OCI-LY7 (cell line): ENCODE data around the gene ZNF518B. TPM values are rescaled to one million over a fixed set of nuclear protein-coding genes. Genes with fewer than 3 reads are reported as not detected.
"Not testable (repeated sequence)": the region's sequence is repeated elsewhere in the genome, so short reads cannot be mapped to it uniquely, and the experiment has no call there.

Experiments used
- BruUV-seq: library from RNA; stranded (reverse); fragments of 400-500 nt; replicated peaks from 2 replicates; lab custom pipeline; 2021; lab: Mats Ljungman, UMichigan
- CTCF ChIA-PET: fragments of 300-600 bp; sonication (Branson Sonifier 250); formaldehyde crosslinking; loops from one replicate; lab custom pipeline; 2022; ENCODE audit warnings: antibody characterized with exemption; ENCODE audit not compliant: unreplicated experiment; lab: Charles Lee
- POLR2A ChIA-PET: fragments of 300-600 bp; sonication (Branson Sonifier 250); formaldehyde crosslinking; loops from one replicate; lab custom pipeline; 2022; ENCODE audit warnings: antibody characterized with exemption; lab: Charles Lee
- DNase-seq: peaks from one replicate; pipeline ENCODE4 v3.0.0-alpha.2; 2015; ENCODE audit warnings: low spot score
- H2AFZ ChIP-seq: fragments of 200-600 bp; sonication (generic), shearing (Covaris generic); 2 replicates; pipeline ENCODE4 v1.6.1; 2014; ENCODE audit warnings: mild to moderate bottlenecking, antibody characterized with exemption, low read length, moderate library complexity
- H3K27ac ChIP-seq: fragments of 200-600 bp; sonication (generic); 2 replicates; pipeline ENCODE4 v1.5.1; 2014; ENCODE audit warnings: mixed run types, low read depth, mild to moderate bottlenecking, moderate library complexity, low read length, inconsistent platforms; ENCODE audit not compliant: poor library complexity, severe bottlenecking
- H3K36me3 ChIP-seq: fragments of 200-600 bp; sonication (generic); 2 replicates; pipeline ENCODE4 v1.6.1; 2014; ENCODE audit warnings: mild to moderate bottlenecking, antibody characterized with exemption, low read length, moderate library complexity, mixed read lengths; ENCODE audit not compliant: insufficient read depth
- H3K4me1 ChIP-seq: fragments of 200-600 bp; sonication (generic); 2 replicates; pipeline ENCODE4 v1.5.1; 2014; ENCODE audit warnings: mild to moderate bottlenecking, low read length; ENCODE audit not compliant: insufficient read depth, poor library complexity, severe bottlenecking
- H3K4me2 ChIP-seq: fragments of 200-600 bp; sonication (generic); 2 replicates; pipeline ENCODE4 v1.6.1; 2014; ENCODE audit warnings: mild to moderate bottlenecking, low read length
- H3K4me3 ChIP-seq: fragments of 200-600 bp; sonication (generic); 2 replicates; pipeline ENCODE4 v1.5.1; 2014; ENCODE audit warnings: mild to moderate bottlenecking, low read depth, low read length; ENCODE audit not compliant: poor library complexity, severe bottlenecking
- H3K79me2 ChIP-seq: fragments of 200-600 bp; sonication (generic); 2 replicates; pipeline ENCODE4 v1.6.1; 2016; ENCODE audit warnings: low read depth, mild to moderate bottlenecking, low read length, moderate library complexity, mixed read lengths; ENCODE audit not compliant: insufficient read depth
- H3K9me2 ChIP-seq: fragments of 200-600 bp; sonication (generic); 2 replicates; pipeline ENCODE4 v1.6.1; 2016; ENCODE audit warnings: mild to moderate bottlenecking, low read length, mixed read lengths; ENCODE audit not compliant: insufficient read depth
- H3K9me3 ChIP-seq: fragments of 200-600 bp; sonication (generic); 2 replicates; pipeline ENCODE4 v1.6.1; 2014; ENCODE audit warnings: mild to moderate bottlenecking, mixed run types, low read length, mixed read lengths
- H4K20me1 ChIP-seq: fragments of 200-600 bp; sonication (generic); 2 replicates; pipeline ENCODE4 v1.6.1; 2014; ENCODE audit warnings: mild to moderate bottlenecking, antibody characterized with exemption, low read length, moderate library complexity, mixed read lengths; ENCODE audit not compliant: insufficient read depth
- CTCF ChIP-seq: fragments of 200-600 bp; sonication (generic); conservative IDR thresholded peaks from 2 replicates; pipeline ENCODE4 v1.5.1; 2014; ENCODE audit warnings: mild to moderate bottlenecking, antibody characterized with exemption, low read length, moderate library complexity, mixed read lengths
- EZH2phosphoT487 ChIP-seq: fragments of 200-600 bp; sonication (generic); IDR thresholded peaks from 2 replicates; pipeline ENCODE4 v1.6.1; 2018; ENCODE audit warnings: low read depth, borderline replicate concordance, mild to moderate bottlenecking, mixed run types, antibody characterized with exemption, low read length, moderate library complexity, mixed read lengths
- intact Hi-C: fragments of 100-400 bp; cut with micrococcal nuclease; formaldehyde crosslinking; loops from one replicate; pipeline ENCODE4 v1.10.0; 2022; ENCODE audit not compliant: unreplicated experiment
- total RNA-seq, 2 experiments: library from RNA; depleted of rRNA in 1 of 2; stranded (reverse); fragments of >200 nt in 1 of 2; shearing (Covaris generic) in 1 of 2; gene quantifications; 2 replicates each; pipeline ENCODE4 v1.2.3, GENCODE V29; 2014 to 2022

Gene ZNF518B
- total RNA-seq, 2 experiments from 2014 or later = 19.1 to 30.2 TPM

GRCh38 chr4:10441512-10441911 is 15.7 kb downstream of the ZNF518B start:
- Histone ChIP-seq H3K4me2 (no peak overlapping the region), H2AFZ (no peak overlapping the region), H3K4me3 (no peak overlapping the region), H3K9me3 (no peaks in the 10 kb centered on the region), H3K27ac (no peak overlapping the region), H3K36me3 (peaks cover 29% of the 10 kb centered on the region), H3K4me1 (no peaks in the 10 kb centered on the region), H3K9me2 (no peaks in the 10 kb centered on the region), H3K79me2 (no peaks in the 10 kb centered on the region), H4K20me1 (no peaks in the 10 kb centered on the region)
- BruUV-seq = no TSS peak
- no peak for DNase-seq
- CTCF ChIA-PET = no interaction called here
- intact Hi-C loops = no loop called here
- POLR2A ChIA-PET = no interaction called here
- TF ChIP-seq EZH2phosphoT487 (no peak), CTCF (no peak)

GRCh38 chr4:10438924-10439323 is 18.3 kb downstream of the ZNF518B start:
- Histone ChIP-seq H3K4me2 (no peak overlapping the region), H3K36me3 (peaks cover 3% of the 10 kb centered on the region), H3K4me1 (no peaks in the 10 kb centered on the region), H3K9me2 (no peaks in the 10 kb centered on the region), H3K79me2 (no peaks in the 10 kb centered on the region), H3K4me3 (no peak overlapping the region), H3K9me3 (no peaks in the 10 kb centered on the region), H3K27ac (no peak overlapping the region), H4K20me1 (no peaks in the 10 kb centered on the region), H2AFZ (no peak overlapping the region)
- BruUV-seq = no TSS peak
- no peak for DNase-seq
- intact Hi-C loops = no loop called here
- no peak for TF ChIP-seq CTCF
- no peak for TF ChIP-seq EZH2phosphoT487
- ChIA-PET POLR2A (no interaction called here), CTCF (no interaction called here)

- Histone ChIP-seq H3K4me1 (no peaks in the 10 kb centered on the region), H3K27ac (no peak overlapping the region), H3K9me2 (no peaks in the 10 kb centered on the region), H3K4me2 (no peak overlapping the region), H3K79me2 (no peaks in the 10 kb centered on the region), H2AFZ (no peak overlapping the region), H3K4me3 (no peak overlapping the region), H4K20me1 (no peaks in the 10 kb centered on the region), H3K36me3 (no peaks in the 10 kb centered on the region), H3K9me3 (no peaks in the 10 kb centered on the region)
- DNase-seq = no peak
- intact Hi-C loops = no loop called here
- no TSS peak for BruUV-seq
- ChIA-PET POLR2A (no interaction called here), CTCF (no interaction called here)
- no peak for TF ChIP-seq CTCF
- no peak for TF ChIP-seq EZH2phosphoT487
Observed at GRCh38 chr4:10437735-10438134, 19.5 kb downstream of the ZNF518B start.

GRCh38 chr4:10427680-10428079 is 29.5 kb downstream of the ZNF518B start:
- H3K9me3 ChIP-seq, BruUV-seq, H3K9me2 ChIP-seq, H3K36me3 ChIP-seq, DNase-seq, H4K20me1 ChIP-seq, intact Hi-C loops, H3K4me3 ChIP-seq, POLR2A ChIA-PET, H2AFZ ChIP-seq, CTCF ChIA-PET, H3K79me2 ChIP-seq, H3K4me2 ChIP-seq, H3K4me1 ChIP-seq, H3K27ac ChIP-seq: not testable (repeated sequence)
